Nephron (organoid): Measurements from ENCODE around the gene TM4SF20.
"Not testable (repeated sequence)": the region's sequence is repeated elsewhere in the genome, so short reads cannot be mapped to it uniquely, and the experiment has no call there.

Experiments used
- H3K27ac Mint-ChIP-seq, 3 experiments: 2 replicates each; pipeline ENCODE4 v1.8.0; 2020; ENCODE audit warnings: mixed read lengths in 3 of 3, mild to moderate bottlenecking in 2 of 3, moderate library complexity in 1 of 3
- H3K27me3 Mint-ChIP-seq: 2 replicates; pipeline ENCODE4 v1.8.0; 2021; ENCODE audit warnings: low read depth, mild to moderate bottlenecking, moderate library complexity, mixed read lengths
- H3K36me3 Mint-ChIP-seq: 2 replicates; pipeline ENCODE4 v1.8.0; 2020; ENCODE audit warnings: low read depth, mixed read lengths
- H3K4me1 Mint-ChIP-seq: 2 replicates; pipeline ENCODE4 v1.8.0; 2020; ENCODE audit warnings: mixed read lengths
- H3K4me3 Mint-ChIP-seq, 3 experiments: 2 replicates each; pipeline ENCODE4 v1.8.0; 2020; ENCODE audit warnings: mild to moderate bottlenecking in 3 of 3, mixed read lengths in 3 of 3, moderate library complexity in 2 of 3
- H3K9me3 Mint-ChIP-seq: 2 replicates; pipeline ENCODE4 v1.8.0; 2020; ENCODE audit warnings: mixed read lengths
- CTCF ChIP-seq, 3 experiments: fragments of 200-600 bp; sonication (generic); IDR thresholded peaks; one replicate each; pipeline ENCODE4 v1.5.0; 2021; ENCODE audit warnings: antibody characterized with exemption in 3 of 3; ENCODE audit not compliant: unreplicated experiment in 3 of 3

Gene TM4SF20

GRCh38 chr2:227394401-227394800 is 15.3 kb upstream of the TM4SF20 start:
- H3K4me1 Mint-ChIP-seq = peaks cover 3% of the 10 kb centered on the region
- H3K36me3 Mint-ChIP-seq = no peaks in the 10 kb centered on the region
- no peaks in the 10 kb centered on the region for H3K9me3 Mint-ChIP-seq
- H3K27ac Mint-ChIP-seq = no peak overlapping the region
- no peak overlapping the region for H3K4me3 Mint-ChIP-seq
- peaks cover 4% of the 10 kb centered on the region for H3K27me3 Mint-ChIP-seq
- TF ChIP-seq CTCF (IDR thresholded peaks at IDR 0.05; ENCODE audit: unreplicated experiment in 3 of 3) = no peak

- H3K36me3 Mint-ChIP-seq = no peaks in the 10 kb centered on the region
- no peaks in the 10 kb centered on the region for H3K9me3 Mint-ChIP-seq
- H3K27me3 Mint-ChIP-seq = peaks cover 4% of the 10 kb centered on the region
- no peak overlapping the region for H3K27ac Mint-ChIP-seq
- no peak overlapping the region for H3K4me3 Mint-ChIP-seq
- TF ChIP-seq CTCF (IDR thresholded peaks at IDR 0.05; ENCODE audit: unreplicated experiment in 3 of 3) = no peak
- H3K4me1 Mint-ChIP-seq = peaks cover 3% of the 10 kb centered on the region
Observed at GRCh38 chr2:227390468-227391256, 11.6 kb upstream of the TM4SF20 start.

GRCh38 chr2:227389661-227390060 is 10.6 kb upstream of the TM4SF20 start:
- TF ChIP-seq CTCF (IDR thresholded peaks at IDR 0.05; ENCODE audit: unreplicated experiment in 3 of 3) = no peak
- no peaks in the 10 kb centered on the region for H3K36me3 Mint-ChIP-seq
- H3K4me1 Mint-ChIP-seq = peaks cover 3% of the 10 kb centered on the region
- no peak overlapping the region for H3K4me3 Mint-ChIP-seq
- no peaks in the 10 kb centered on the region for H3K9me3 Mint-ChIP-seq
- no peak overlapping the region for H3K27ac Mint-ChIP-seq
- peaks cover 4% of the 10 kb centered on the region for H3K27me3 Mint-ChIP-seq

GRCh38 chr2:227389231-227389630 is 10.1 kb upstream of the TM4SF20 start:
- peaks cover 3% of the 10 kb centered on the region for H3K4me1 Mint-ChIP-seq
- H3K4me3 Mint-ChIP-seq = no peak overlapping the region
- H3K9me3 Mint-ChIP-seq = no peaks in the 10 kb centered on the region
- no peak for TF ChIP-seq CTCF (IDR thresholded peaks at IDR 0.05; ENCODE audit: unreplicated experiment in 3 of 3)
- H3K27ac Mint-ChIP-seq = no peak overlapping the region
- peaks cover 4% of the 10 kb centered on the region for H3K27me3 Mint-ChIP-seq
- no peaks in the 10 kb centered on the region for H3K36me3 Mint-ChIP-seq

- Mint-ChIP-seq H3K27ac (no peak overlapping the region), H3K27me3 (peaks cover 4% of the 10 kb centered on the region), H3K36me3 (no peaks in the 10 kb centered on the region), H3K9me3 (no peaks in the 10 kb centered on the region), H3K4me1 (peaks cover 2% of the 10 kb centered on the region), H3K4me3 (no peak overlapping the region)
- no peak for TF ChIP-seq CTCF (IDR thresholded peaks at IDR 0.05; ENCODE audit: unreplicated experiment in 3 of 3)
Observed at GRCh38 chr2:227388537-227389011, 9.5 kb upstream of the TM4SF20 start.

GRCh38 chr2:227387583-227387982 is 8.5 kb upstream of the TM4SF20 start, which contains the start of gene SCYGR1:
TSS of gene SCYGR1 (minus strand) at chr2:227387949. CDS start at chr2:227387949, 0 bp downstream.
- H3K4me1 Mint-ChIP-seq, H3K27me3 Mint-ChIP-seq, H3K27ac Mint-ChIP-seq, H3K4me3 Mint-ChIP-seq, H3K9me3 Mint-ChIP-seq, H3K36me3 Mint-ChIP-seq: not testable (repeated sequence)
